SU-DHL-6 (cell line): ENCODE data around the gene PMVK.
A peak's percentile ranks its signal among the peaks of the same experiment; 100 is the strongest.

ENCODE experiments used
- H2AFZ ChIP-seq: fragments of 200-600 bp; sonication (generic); 2 replicates; pipeline ENCODE4 v1.6.1; 2014; ENCODE audit warnings: low read depth, mild to moderate bottlenecking, moderate library complexity, mixed read lengths, antibody characterized with exemption, low read length; ENCODE audit not compliant: severe bottlenecking
- H3F3A ChIP-seq: fragments of 200-600 bp; shearing (Covaris generic); 2 replicates; pipeline ENCODE4 v1.6.0; 2016; ENCODE audit warnings: antibody characterized with exemption, mild to moderate bottlenecking; ENCODE audit not compliant: insufficient read depth
- H3K27ac ChIP-seq: fragments of 200-600 bp; sonication (generic); 2 replicates; pipeline ENCODE4 v1.5.1; 2016; ENCODE audit warnings: low read depth, mild to moderate bottlenecking, low read length, moderate library complexity, mixed read lengths
- H3K27me3 ChIP-seq: fragments of 200-600 bp; sonication (generic), shearing (Covaris generic); 2 replicates; pipeline ENCODE4 v1.6.0; 2014; ENCODE audit warnings: mild to moderate bottlenecking, low read length
- H3K36me3 ChIP-seq: fragments of 200-600 bp; sonication (generic); 2 replicates; pipeline ENCODE4 v1.6.1; 2014; ENCODE audit warnings: mild to moderate bottlenecking, low read length, mixed read lengths
- H3K4me2 ChIP-seq: fragments of 300-600, 200-600 bp; shearing (Covaris generic), sonication (generic); 2 replicates; pipeline ENCODE4 v1.6.0; 2014; ENCODE audit warnings: low read length, low read depth, mild to moderate bottlenecking; ENCODE audit not compliant: poor library complexity, severe bottlenecking
- H3K4me3 ChIP-seq: fragments of 200-600 bp; sonication (generic); 2 replicates; pipeline ENCODE4 v1.5.1; 2014; ENCODE audit warnings: antibody characterized with exemption, low read length, mild to moderate bottlenecking, mixed read lengths; ENCODE audit not compliant: insufficient read depth, poor library complexity, severe bottlenecking
- H3K79me2 ChIP-seq: fragments of 200-600 bp; sonication (generic); 2 replicates; pipeline ENCODE4 v1.6.1; 2014; ENCODE audit warnings: mild to moderate bottlenecking, low read length, moderate library complexity; ENCODE audit not compliant: insufficient read depth
- H3K9ac ChIP-seq: fragments of 200-600 bp; sonication (generic); 2 replicates; pipeline ENCODE4 v1.7.0; 2014; ENCODE audit warnings: mild to moderate bottlenecking, low read length
- H3K9me2 ChIP-seq: fragments of 200-600 bp; sonication (generic); replicated peaks from 2 replicates; pipeline ENCODE4 v1.6.1; 2014; ENCODE audit warnings: low read length; ENCODE audit not compliant: insufficient read depth
- H3K9me3 ChIP-seq: fragments of 200-600 bp; sonication (generic); 2 replicates; pipeline ENCODE4 v1.6.1; 2014; ENCODE audit warnings: low read length, mixed read lengths; ENCODE audit not compliant: insufficient read depth
- H4K20me1 ChIP-seq: fragments of 200-600 bp; sonication (generic); 2 replicates; pipeline ENCODE4 v1.6.1; 2014; ENCODE audit warnings: low read depth, mild to moderate bottlenecking, antibody characterized with exemption, low read length, moderate library complexity, mixed read lengths
- EZH2phosphoT487 ChIP-seq: fragments of 200-600 bp; sonication (generic), shearing (Covaris generic); conservative IDR thresholded peaks from 2 replicates; pipeline ENCODE4 v1.6.1; 2018; ENCODE audit warnings: mild to moderate bottlenecking, antibody characterized with exemption, low read length, moderate library complexity, mixed read lengths
- TF ChIP-seq, protein P1 (sequence below): fragments of 200-600 bp; sonication (generic); IDR thresholded peaks from one replicate; pipeline ENCODE4 v1.5.1; 2017; ENCODE audit warnings: antibody characterized with exemption, mild to moderate bottlenecking, low read length, moderate library complexity; ENCODE audit not compliant: insufficient read depth, poor library complexity, severe bottlenecking

PMVK gene

GRCh38 chr1:154936555-154937084, at the start of gene PMVK:
TSS of gene PMVK (minus strand) at chr1:154936719. CDS start at chr1:154936685, 34 bp downstream.
- peaks cover 15% of the 10 kb centered on the region for H3F3A ChIP-seq
- TF ChIP-seq, protein P1, sequence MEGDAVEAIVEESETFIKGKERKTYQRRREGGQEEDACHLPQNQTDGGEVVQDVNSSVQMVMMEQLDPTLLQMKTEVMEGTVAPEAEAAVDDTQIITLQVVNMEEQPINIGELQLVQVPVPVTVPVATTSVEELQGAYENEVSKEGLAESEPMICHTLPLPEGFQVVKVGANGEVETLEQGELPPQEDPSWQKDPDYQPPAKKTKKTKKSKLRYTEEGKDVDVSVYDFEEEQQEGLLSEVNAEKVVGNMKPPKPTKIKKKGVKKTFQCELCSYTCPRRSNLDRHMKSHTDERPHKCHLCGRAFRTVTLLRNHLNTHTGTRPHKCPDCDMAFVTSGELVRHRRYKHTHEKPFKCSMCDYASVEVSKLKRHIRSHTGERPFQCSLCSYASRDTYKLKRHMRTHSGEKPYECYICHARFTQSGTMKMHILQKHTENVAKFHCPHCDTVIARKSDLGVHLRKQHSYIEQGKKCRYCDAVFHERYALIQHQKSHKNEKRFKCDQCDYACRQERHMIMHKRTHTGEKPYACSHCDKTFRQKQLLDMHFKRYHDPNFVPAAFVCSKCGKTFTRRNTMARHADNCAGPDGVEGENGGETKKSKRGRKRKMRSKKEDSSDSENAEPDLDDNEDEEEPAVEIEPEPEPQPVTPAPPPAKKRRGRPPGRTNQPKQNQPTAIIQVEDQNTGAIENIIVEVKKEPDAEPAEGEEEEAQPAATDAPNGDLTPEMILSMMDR, result peak; percentile 40
- no peak for TF ChIP-seq EZH2phosphoT487

GRCh38 chr1:154983776-154984466, 47.4 kb upstream of the PMVK start:
- H3K36me3 ChIP-seq, result peaks cover 2% of the 10 kb centered on the region; the same call in 1 of the 2 replicates

More at GRCh38 chr1:154936555-154937084, at the start of gene PMVK:
- H4K20me1 ChIP-seq, result no peaks in the 10 kb centered on the region
- H3K36me3 ChIP-seq, result no peaks in the 10 kb centered on the region
- no peaks in the 10 kb centered on the region for H3K9me3 ChIP-seq
- H3K9ac ChIP-seq, result peak within 1 kb of the TSS; percentile 88
- no peaks in the 10 kb centered on the region for H3K27me3 ChIP-seq
- H3K4me3 ChIP-seq, result peak within 1 kb of the TSS; percentile 79
- H3K9me2 ChIP-seq, result no peaks in the 10 kb centered on the region
- peak within 1 kb of the TSS; percentile 88 for H3K27ac ChIP-seq
- peak within 1 kb of the TSS; percentile 73 for H2AFZ ChIP-seq
- H3K4me2 ChIP-seq, result peak within 1 kb of the TSS; percentile 73
- H3K79me2 ChIP-seq, result peaks cover 13% of the 10 kb centered on the region

DNA sequence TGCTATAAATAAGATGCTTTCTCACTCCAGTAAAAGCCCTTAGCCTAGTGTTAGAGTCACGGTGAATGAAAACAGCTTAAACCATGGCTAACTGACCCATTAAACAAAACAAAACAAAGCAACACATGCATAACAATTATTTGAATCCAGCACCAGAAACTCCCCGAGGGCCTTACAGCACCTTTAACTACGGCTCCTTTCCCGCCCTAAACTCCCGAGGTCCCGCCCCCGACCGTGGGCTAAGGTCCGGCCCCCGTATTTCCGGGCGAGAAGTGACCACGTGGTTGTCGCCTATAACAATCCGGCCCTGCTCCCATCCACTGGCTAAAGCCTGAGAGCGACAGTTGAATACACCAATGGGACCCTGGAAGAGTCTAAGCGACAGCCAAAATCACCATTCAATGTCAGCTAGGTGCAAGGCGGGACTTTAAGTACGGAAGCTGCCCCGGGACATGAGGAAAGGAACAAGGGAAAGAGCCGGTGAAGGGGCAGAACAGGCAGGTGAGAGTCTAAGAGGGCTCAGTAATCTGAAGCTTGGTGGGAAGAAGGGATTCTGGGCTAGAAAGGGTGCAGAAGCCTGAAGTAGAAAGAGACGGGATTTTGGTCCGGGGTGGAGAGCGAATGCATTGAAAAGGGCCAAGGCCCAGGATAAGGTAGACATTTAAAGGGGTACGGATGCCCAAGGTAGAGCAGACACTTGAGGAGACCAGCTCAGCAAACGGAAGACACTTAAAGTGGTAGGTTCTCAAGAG, 46.6 kb upstream of the PMVK start, which contains the start of gene FLAD1:
Gene FLAD1 (plus strand): TSS at position 448 of the 752 bp plus-strand sequence. CDS start 351 bp downstream, outside the sequence.
- Histone ChIP-seq H3K4me2 (peak within 1 kb of the TSS; percentile 100), H3K36me3 (peaks cover 6% of the 10 kb centered on the region), H3K9me3 (no peaks in the 10 kb centered on the region), H2AFZ (peak within 1 kb of the TSS; percentile 73), H3K4me3 (peak within 1 kb of the TSS; percentile 84), H4K20me1 (no peaks in the 10 kb centered on the region), H3F3A (peaks cover 19% of the 10 kb centered on the region), H3K9me2 (no peaks in the 10 kb centered on the region), H3K27ac (peak within 1 kb of the TSS; percentile 77), H3K79me2 (peaks cover 33% of the 10 kb centered on the region), H3K27me3 (no peaks in the 10 kb centered on the region), H3K9ac (peak within 1 kb of the TSS; percentile 92)
- no peak for TF ChIP-seq EZH2phosphoT487
- TF ChIP-seq, protein P1, result no peak

More at GRCh38 chr1:154983776-154984466, 47.4 kb upstream of the PMVK start:
- no peak for TF ChIP-seq EZH2phosphoT487
- TF ChIP-seq, protein P1, result peak; percentile 16
- H3K27me3 ChIP-seq, result no peaks in the 10 kb centered on the region
- H3K4me2 ChIP-seq, result peak overlapping the region; percentile 100
- no peaks in the 10 kb centered on the region for H3K9me3 ChIP-seq
- peaks cover 14% of the 10 kb centered on the region for H3F3A ChIP-seq
- H3K9me2 ChIP-seq, result no peaks in the 10 kb centered on the region
- peak overlapping the region; percentile 92 for H3K9ac ChIP-seq
- H3K27ac ChIP-seq, result peak overlapping the region; percentile 54
- no peaks in the 10 kb centered on the region; the same call in 1 of the 2 replicates for H4K20me1 ChIP-seq
- H2AFZ ChIP-seq, result no peak overlapping the region
- peak overlapping the region; percentile 84 for H3K4me3 ChIP-seq
- H3K79me2 ChIP-seq, result peaks cover 30% of the 10 kb centered on the region
